HCT116 (cell line): Measurements from ENCODE around the gene SLC24A3. TPM values are rescaled to one million over a fixed set of nuclear protein-coding genes. Genes with fewer than 3 reads are reported as not detected.

ENCODE experiments used
- ATAC-seq: fragments of 200-7000 bp; cut with Tn5 transposase; 2 replicates; pipeline ENCODE4 v1.9.1; 2020; ENCODE audit warnings: mild to moderate bottlenecking, moderate library complexity
- BruUV-seq: library from RNA; stranded (reverse); fragments of 400-500 nt; replicated peaks from 2 replicates; lab custom pipeline; 2021; lab: Mats Ljungman, UMichigan
- CTCF ChIA-PET: fragments of 300-600 bp; sonication (Branson Sonifier 250); formaldehyde crosslinking; loops from one replicate; lab custom pipeline; 2021; ENCODE audit warnings: antibody characterized with exemption; lab: Charles Lee
- POLR2A ChIA-PET: fragments of 300-600, 350-600 bp; sonication (Branson Sonifier 250); formaldehyde crosslinking; loops from one replicate; lab custom pipeline; 2021; ENCODE audit warnings: antibody characterized with exemption; lab: Charles Lee
- RAD21 ChIA-PET, 2 experiments: fragments of 300-600 bp; sonication (Branson Sonifier 250); formaldehyde crosslinking; loops; one replicate each; lab custom pipeline; 2023; ENCODE audit warnings: low total read pairs in 2 of 2; ENCODE audit not compliant: uncharacterized antibody in 2 of 2, unreplicated experiment in 2 of 2, low non-redundant PET in 1 of 2; lab: Charles Lee
- DNase-seq: peaks from one replicate; pipeline ENCODE4 v3.0.0-alpha.2; 2010; ENCODE audit warnings: low read depth, low spot score
- H2AFZ ChIP-seq: fragments of 200-600 bp; shearing (Covaris generic), sonication (generic); 2 replicates; pipeline ENCODE4 v1.6.1; 2017; ENCODE audit warnings: low read depth, mixed run types, mixed read lengths, antibody characterized with exemption, low read length; ENCODE audit not compliant: poor library complexity, severe bottlenecking
- H3K27ac ChIP-seq: 2 replicates; pipeline ENCODE4 v1.5.1; 2012; ENCODE audit warnings: low read depth, low read length
- H3K27me3 ChIP-seq: fragments of 200-600 bp; sonication (generic); 2 replicates; pipeline ENCODE4 v1.6.1; 2016; ENCODE audit warnings: mixed run types, low read length, mixed read lengths; ENCODE audit not compliant: insufficient read depth
- H3K36me3 ChIP-seq, 2 experiments: fragments of 200-500 bp in 1 of 2; fragments of 200-600 bp in 1 of 2; sonication (Bioruptor generic) in 1 of 2; sonication (generic) in 1 of 2; 2 replicates each; pipeline versions ENCODE4 v1.5.1 to v1.6.1; 2014 to 2016; ENCODE audit warnings: low read length in 2 of 2, inconsistent platforms in 1 of 2, mixed read lengths in 1 of 2, mixed run types in 1 of 2; ENCODE audit not compliant: insufficient read depth in 2 of 2, control insufficient read depth in 1 of 2
- H3K4me1 ChIP-seq, 2 experiments: fragments of 200-600 bp in 1 of 2; sonication (generic) in 1 of 2; 2 replicates each; pipeline versions ENCODE4 v1.5.1 to v1.6.1; 2012 to 2017; ENCODE audit warnings: low read length in 2 of 2, inconsistent platforms in 1 of 2, mild to moderate bottlenecking in 1 of 2, mixed read lengths in 1 of 2, mixed run types in 1 of 2, moderate library complexity in 1 of 2; ENCODE audit not compliant: insufficient read depth in 2 of 2, control insufficient read depth in 1 of 2
- H3K4me2 ChIP-seq: fragments of 200-600 bp; sonication (generic); 2 replicates; pipeline ENCODE4 v1.6.1; 2017; ENCODE audit warnings: mixed run types, low read length, mixed read lengths
- H3K4me3 ChIP-seq, 2 experiments: fragments of 200-600 bp in 1 of 2; sonication (generic) in 1 of 2; replicated peaks in 1 of 2; 2 replicates each; pipeline ENCODE4 v1.5.1; 2011 to 2016; ENCODE audit warnings: low read length in 2 of 2, control low read depth in 1 of 2, low read depth in 1 of 2, mild to moderate bottlenecking in 1 of 2, mixed read lengths in 1 of 2, mixed run types in 1 of 2
- H3K79me2 ChIP-seq: fragments of 200-600 bp; sonication (generic); 2 replicates; pipeline ENCODE4 v1.6.1; 2017; ENCODE audit warnings: mild to moderate bottlenecking, mixed run types, low read length, moderate library complexity, mixed read lengths; ENCODE audit not compliant: insufficient read depth
- H3K9ac ChIP-seq: fragments of 200-600 bp; sonication (generic); 2 replicates; pipeline ENCODE4 v1.6.1; 2016; ENCODE audit warnings: low read length, mixed read lengths
- H3K9me2 ChIP-seq: fragments of 200-600 bp; sonication (generic), shearing (Covaris generic); 2 replicates; pipeline ENCODE4 v1.6.1; 2017; ENCODE audit warnings: mixed run types, mild to moderate bottlenecking, moderate library complexity; ENCODE audit not compliant: insufficient read depth
- H3K9me3 ChIP-seq, 2 experiments: fragments of 200-500 bp in 1 of 2; fragments of 200-600 bp in 1 of 2; sonication (Bioruptor generic) in 1 of 2; sonication (generic) in 1 of 2; 2 replicates each; pipeline ENCODE4 v1.6.1; 2014 to 2017; ENCODE audit warnings: low read length in 2 of 2, mixed read lengths in 2 of 2, inconsistent platforms in 1 of 2, low read depth in 1 of 2, mild to moderate bottlenecking in 1 of 2, mixed run types in 1 of 2, moderate library complexity in 1 of 2; ENCODE audit not compliant: control insufficient read depth in 1 of 2, insufficient read depth in 1 of 2
- H4K20me1 ChIP-seq: fragments of 200-600 bp; sonication (generic), shearing (Covaris generic); 2 replicates; pipeline ENCODE4 v1.6.1; 2017; ENCODE audit warnings: mixed run types, mild to moderate bottlenecking, moderate library complexity; ENCODE audit not compliant: insufficient read depth
- ATF3 ChIP-seq: IDR thresholded peaks from 2 replicates; pipeline ENCODE4 v1.6.1; 2012
- CBX3 ChIP-seq: IDR thresholded peaks from 2 replicates; pipeline ENCODE4 v1.6.1; 2012; ENCODE audit warnings: low read depth
- CEBPB ChIP-seq: IDR thresholded peaks from 2 replicates; pipeline ENCODE4 v1.6.1; 2012; ENCODE audit warnings: low read depth
- CTCF ChIP-seq, 3 experiments: fragments of 200-600 bp in 1 of 3; sonication (generic) in 1 of 3; IDR thresholded peaks in 2 of 3; conservative IDR thresholded peaks in 1 of 3; 2 replicates each; pipeline ENCODE4 v1.5.1; 2012 to 2017; ENCODE audit warnings: low read depth in 2 of 3, low read length in 2 of 3, antibody characterized with exemption in 1 of 3, borderline replicate concordance in 1 of 3, control low read depth in 1 of 3, mild to moderate bottlenecking in 1 of 3, mixed read lengths in 1 of 3, mixed run types in 1 of 3, moderate library complexity in 1 of 3; ENCODE audit not compliant: insufficient read depth in 1 of 3
- EGR1 ChIP-seq: IDR thresholded peaks from 2 replicates; pipeline ENCODE4 v1.6.1; 2012; ENCODE audit warnings: low read depth
- ELF1 ChIP-seq: IDR thresholded peaks from 2 replicates; pipeline ENCODE4 v1.6.1; 2012; ENCODE audit warnings: low read depth, borderline replicate concordance
- EZH2 ChIP-seq: fragments of 200-600 bp; sonication (generic); IDR thresholded peaks from 2 replicates; pipeline ENCODE4 v1.6.1; 2017; ENCODE audit warnings: antibody characterized with exemption, mixed run types
- EZH2phosphoT487 ChIP-seq: fragments of 200-600 bp; IDR thresholded peaks from 2 replicates; pipeline ENCODE4 v1.6.1; 2018; ENCODE audit warnings: antibody characterized with exemption, borderline replicate concordance
- FOSL1 ChIP-seq: IDR thresholded peaks from 2 replicates; pipeline ENCODE4 v1.6.1; 2012; ENCODE audit warnings: low read depth
- JUND ChIP-seq: IDR thresholded peaks from 2 replicates; pipeline ENCODE4 v1.6.1; 2012
- MAX ChIP-seq: IDR thresholded peaks from 2 replicates; pipeline ENCODE4 v1.6.1; 2012
- POLR2AphosphoS5 ChIP-seq: IDR thresholded peaks from 2 replicates; pipeline ENCODE4 v1.6.1; 2011; ENCODE audit warnings: mild to moderate bottlenecking, low read depth, low read length, moderate library complexity
- RAD21 ChIP-seq: IDR thresholded peaks from 2 replicates; pipeline ENCODE4 v1.6.1; 2012; ENCODE audit warnings: low read depth, mild to moderate bottlenecking
- REST ChIP-seq: IDR thresholded peaks from 2 replicates; pipeline ENCODE4 v1.6.1; 2012; ENCODE audit warnings: low read depth
- SIN3A ChIP-seq: IDR thresholded peaks from 2 replicates; pipeline ENCODE4 v1.6.1; 2012; ENCODE audit warnings: low read depth
- SP1 ChIP-seq: IDR thresholded peaks from 2 replicates; pipeline ENCODE4 v1.6.1; 2012; ENCODE audit warnings: low read depth
- TCF7L2 ChIP-seq: IDR thresholded peaks from 2 replicates; pipeline ENCODE4 v1.7.0; 2011; ENCODE audit warnings: borderline replicate concordance, inconsistent platforms; ENCODE audit not compliant: insufficient read depth, insufficient read length; ENCODE audit errors: extremely low read depth
- ZBTB33 ChIP-seq: IDR thresholded peaks from 2 replicates; pipeline ENCODE4 v1.6.1; 2011; ENCODE audit warnings: mild to moderate bottlenecking, low read length, moderate library complexity; ENCODE audit not compliant: insufficient replicate concordance; ENCODE audit errors: extremely low read depth
- ZFX ChIP-seq: fragments of 450-650 bp; IDR thresholded peaks from 2 replicates; pipeline ENCODE4 v1.6.1; 2017
- ZNF274 ChIP-seq: fragments of 200-500 bp; sonication (Bioruptor generic); IDR thresholded peaks from 2 replicates; pipeline ENCODE4 v1.6.1; 2014; ENCODE audit warnings: mild to moderate bottlenecking, low read depth, low read length, inconsistent platforms
- intact Hi-C: fragments of 100-400 bp; cut with micrococcal nuclease; formaldehyde crosslinking; loops from 2 replicates; pipeline ENCODE4 v1.10.0; 2022
- total RNA-seq: library from RNA; stranded (reverse); gene quantifications from one replicate; pipeline ENCODE4 v1.2.1, GENCODE V29; 2021; ENCODE audit not compliant: unreplicated experiment

SLC24A3 gene
- total RNA-seq, 1 experiment from 2014 or later, result not detected

GRCh38 chr20:19363476-19363875 lies 151.0 kb downstream of the SLC24A3 start:
- TF ChIP-seq SP1 (no peak), ZBTB33 (no peak), SIN3A (no peak), FOSL1 (no peak), CBX3 (no peak), EGR1 (no peak), ATF3 (no peak), EZH2phosphoT487 (no peak), TCF7L2 (no peak), CTCF (IDR thresholded peaks at IDR 0.05 in 2 of 3, conservative IDR thresholded peaks at IDR 0.05 in 1 of 3; ENCODE audit: borderline replicate concordance in 1 of 3, insufficient read depth in 1 of 3, low read depth in 2 of 3, low read length in 2 of 3) (no peak), ZFX (no peak), CEBPB (no peak), ELF1 (no peak), RAD21 (no peak), REST (no peak), EZH2 (no peak), ZNF274 (no peak), JUND (no peak), POLR2AphosphoS5 (no peak), MAX (no peak)
- TF ChIP-seq, all 23 proteins: peak for 0
- CTCF ChIA-PET, result no interaction called here
- Histone ChIP-seq H3K27ac (no peak overlapping the region), H3K79me2 (no peaks in the 10 kb centered on the region), H3K9ac (no peak overlapping the region), H4K20me1 (no peaks in the 10 kb centered on the region), H3K36me3 (no peaks in the 10 kb centered on the region), H3K4me3 (no peak overlapping the region), H3K4me2 (no peak overlapping the region), H2AFZ (no peak overlapping the region), H3K9me2 (no peaks in the 10 kb centered on the region), H3K4me1 (no peaks in the 10 kb centered on the region), H3K9me3 (peaks cover 0 to 3% of the 10 kb centered on the region in 2 experiments; a peak in 2 of 4 replicates), H3K27me3 (no peaks in the 10 kb centered on the region)
- RAD21 ChIA-PET, result no interaction called here
- POLR2A ChIA-PET, result no interaction called here
- no peak for ATAC-seq
- BruUV-seq, result no TSS peak
- no peak for DNase-seq
- intact Hi-C loops, result no loop called here
